ENCODE data around the gene ARL5A.

The ARL5A gene

GRCh38 chr2:151845481-151845880 lies 17.3 kb upstream of the ARL5A start:
- no peak for TF ChIP-seq CTCF (IDR thresholded peaks at IDR 0.05; ENCODE audit: extremely low read depth, missing control alignments)
- no peak for DNase-seq (ENCODE audit: low spot score)

- no peak for TF ChIP-seq CTCF (IDR thresholded peaks at IDR 0.05; ENCODE audit: extremely low read depth, missing control alignments)
- DNase-seq (ENCODE audit: low spot score): no peak
Measured at GRCh38 chr2:151844211-151844896, 16.1 kb upstream of the ARL5A start.

- no peak for TF ChIP-seq CTCF (IDR thresholded peaks at IDR 0.05; ENCODE audit: extremely low read depth, missing control alignments)
Measured at GRCh38 chr2:151843691-151844061, 15.5 kb upstream of the ARL5A start.

GRCh38 chr2:151842830-151843690 lies 14.8 kb upstream of the ARL5A start:
- no peak for TF ChIP-seq CTCF (IDR thresholded peaks at IDR 0.05; ENCODE audit: extremely low read depth, missing control alignments)
- no peak for DNase-seq (ENCODE audit: low spot score)

More at GRCh38 chr2:151843691-151844061, 15.5 kb upstream of the ARL5A start:
- DNase-seq (ENCODE audit: low spot score): no peak

GRCh38 chr2:151841047-151841424 lies 12.8 kb upstream of the ARL5A start:
- DNase-seq (ENCODE audit: low spot score): no peak
- no peak for TF ChIP-seq CTCF (IDR thresholded peaks at IDR 0.05; ENCODE audit: extremely low read depth, missing control alignments)

GRCh38 chr2:151840216-151841046 lies 12.2 kb upstream of the ARL5A start:
- peak; percentile 49 for DNase-seq (ENCODE audit: low spot score)
- no peak for TF ChIP-seq CTCF (IDR thresholded peaks at IDR 0.05; ENCODE audit: extremely low read depth, missing control alignments)

All from GM20000 (cell line).